ENCODE measurements around the gene DDX56. TPM values are rescaled to one million over a fixed set of nuclear protein-coding genes. Genes with fewer than 3 reads are reported as not detected.
"Not testable (repeated sequence)": the region's sequence is repeated elsewhere in the genome, so short reads cannot be mapped to it uniquely, and the experiment has no call there.

DDX56 gene
- total and polyA plus RNA-seq, 2 donors (not counting 1 experiment from before 2014, with no cell fraction given): 36.0 to 44.4 TPM

- Histone ChIP-seq H2AFZ (ENCODE audit: low read length) (no peak overlapping the region), H3K4me2 (ENCODE audit: extremely low read depth, insufficient read depth, low read length) (no peak overlapping the region)
- DNase-seq (ENCODE audit: low read depth in 2 of 2): no peak
Measured at GRCh38 chr7:44599222-44599621, 25.5 kb upstream of the DDX56 start.

DNA sequence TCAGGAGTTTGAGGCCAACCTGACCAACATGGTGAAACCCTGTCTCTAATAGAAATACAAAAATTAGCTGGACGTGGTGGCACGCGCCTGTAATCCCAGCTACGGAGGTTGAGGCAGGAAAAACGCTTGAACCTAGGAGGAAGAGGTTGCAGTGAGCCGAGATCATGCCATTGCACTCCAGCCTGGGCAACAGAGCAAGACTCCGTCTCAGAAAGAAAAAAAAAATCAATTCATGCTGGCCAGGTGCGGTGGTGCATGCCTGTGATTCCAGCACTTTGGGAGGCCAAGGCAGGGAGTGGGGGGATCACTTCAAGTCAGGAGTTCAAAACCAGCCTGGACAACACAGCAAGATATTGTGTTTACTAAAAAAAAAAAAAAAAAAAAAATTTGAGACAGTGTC, 23.5 kb upstream of the DDX56 start:
- DNase-seq (ENCODE audit: low read depth in 2 of 2); H3K36me3 ChIP-seq (ENCODE audit: control insufficient read depth, insufficient read depth, low read length); H3K4me1 ChIP-seq (ENCODE audit: control insufficient read depth, extremely low read depth, insufficient read depth, low read length); H3K27ac ChIP-seq (ENCODE audit: insufficient read depth, low read length); H3K9me3 ChIP-seq (ENCODE audit: control insufficient read depth, insufficient read depth, low read depth, low read length); H3K4me2 ChIP-seq (ENCODE audit: extremely low read depth, insufficient read depth, low read length); H3K9ac ChIP-seq (ENCODE audit: insufficient read depth, low read length); H3K27me3 ChIP-seq (ENCODE audit: control insufficient read depth, insufficient read depth, low read length); H3K79me2 ChIP-seq (ENCODE audit: control insufficient read depth, insufficient read depth, low read length); H2AFZ ChIP-seq (ENCODE audit: low read length); H4K20me1 ChIP-seq (ENCODE audit: control insufficient read depth, extremely low read depth, insufficient read depth, low read length); H3K4me3 ChIP-seq (replicated peaks in 1 of 4; ENCODE audit: control extremely low read depth in 1 of 4, insufficient read depth in 1 of 4, low read depth in 3 of 4, low read length in 4 of 4): not testable (repeated sequence)

More at GRCh38 chr7:44599222-44599621, 25.5 kb upstream of the DDX56 start:
- TF ChIP-seq EZH2 (IDR thresholded peaks at IDR 0.05; ENCODE audit: low read length, missing control alignments) (no peak), CTCF (conservative IDR thresholded peaks at IDR 0.05 in 1 of 2, IDR thresholded peaks at IDR 0.05 in 1 of 2; ENCODE audit: low read depth in 1 of 2, low read length in 2 of 2) (no peak)
- Histone ChIP-seq H3K79me2 (ENCODE audit: control insufficient read depth, insufficient read depth, low read length) (no peaks in the 10 kb centered on the region), H3K9me3 (ENCODE audit: control insufficient read depth, insufficient read depth, low read depth, low read length) (no peaks in the 10 kb centered on the region), H3K27ac (ENCODE audit: insufficient read depth, low read length) (no peak overlapping the region), H3K4me3 (replicated peaks in 1 of 4; ENCODE audit: control extremely low read depth in 1 of 4, insufficient read depth in 1 of 4, low read depth in 3 of 4, low read length in 4 of 4) (no peak overlapping the region), H3K4me1 (ENCODE audit: control insufficient read depth, extremely low read depth, insufficient read depth, low read length) (no peaks in the 10 kb centered on the region), H4K20me1 (ENCODE audit: control insufficient read depth, extremely low read depth, insufficient read depth, low read length) (no peaks in the 10 kb centered on the region), H3K9ac (ENCODE audit: insufficient read depth, low read length) (no peak overlapping the region), H3K27me3 (ENCODE audit: control insufficient read depth, insufficient read depth, low read length) (peaks cover 2% of the 10 kb centered on the region), H3K36me3 (ENCODE audit: control insufficient read depth, insufficient read depth, low read length) (no peaks in the 10 kb centered on the region)

DNA sequence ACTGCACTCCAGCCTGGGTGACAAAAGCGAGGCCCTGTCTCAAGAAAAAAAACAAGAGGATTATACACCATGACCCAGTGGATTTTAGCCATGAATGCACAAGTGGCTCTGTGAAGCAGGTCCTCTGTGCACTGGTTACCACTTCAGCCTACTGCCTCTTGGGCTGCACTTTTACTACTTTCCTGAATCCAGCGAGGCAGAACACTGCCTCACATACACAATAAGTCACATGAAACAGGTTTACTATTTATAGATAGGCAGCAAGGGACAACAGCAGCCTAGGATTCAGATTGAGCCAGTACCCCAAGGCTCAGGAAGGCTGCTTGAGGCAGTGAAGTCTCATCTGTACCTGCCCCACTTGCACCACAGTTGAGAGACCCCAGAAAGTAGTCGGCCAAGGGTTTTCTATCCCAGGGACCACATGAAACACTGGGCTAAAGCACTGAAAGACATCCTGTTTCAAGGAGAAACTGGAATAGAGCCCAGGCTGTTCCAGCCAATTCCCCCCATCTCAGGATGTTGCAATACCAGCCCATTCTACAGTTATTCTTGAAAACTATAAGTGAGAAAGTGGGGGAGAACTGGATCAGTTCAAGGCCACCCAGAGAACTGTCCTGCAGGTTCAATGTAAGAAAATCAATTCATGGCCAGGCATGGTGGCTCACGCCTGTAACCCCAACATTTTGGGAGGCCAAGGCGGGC, 22.4 kb upstream of the DDX56 start:
- Histone ChIP-seq H3K9me3 (ENCODE audit: control insufficient read depth, insufficient read depth, low read depth, low read length) (no peaks in the 10 kb centered on the region), H3K4me2 (ENCODE audit: extremely low read depth, insufficient read depth, low read length) (peak overlapping the region; percentile 13), H3K36me3 (ENCODE audit: control insufficient read depth, insufficient read depth, low read length) (no peaks in the 10 kb centered on the region), H3K79me2 (ENCODE audit: control insufficient read depth, insufficient read depth, low read length) (no peaks in the 10 kb centered on the region), H2AFZ (ENCODE audit: low read length) (no peak overlapping the region), H3K27ac (ENCODE audit: insufficient read depth, low read length) (no peak overlapping the region), H3K4me1 (ENCODE audit: control insufficient read depth, extremely low read depth, insufficient read depth, low read length) (no peaks in the 10 kb centered on the region), H4K20me1 (ENCODE audit: control insufficient read depth, extremely low read depth, insufficient read depth, low read length) (no peaks in the 10 kb centered on the region), H3K27me3 (ENCODE audit: control insufficient read depth, insufficient read depth, low read length) (no peaks in the 10 kb centered on the region), H3K4me3 (replicated peaks in 1 of 4; ENCODE audit: control extremely low read depth in 1 of 4, insufficient read depth in 1 of 4, low read depth in 3 of 4, low read length in 4 of 4) (no peak overlapping the region), H3K9ac (ENCODE audit: insufficient read depth, low read length) (no peak overlapping the region)
- no peak for TF ChIP-seq EZH2 (IDR thresholded peaks at IDR 0.05; ENCODE audit: low read length, missing control alignments)
- TF ChIP-seq CTCF (conservative IDR thresholded peaks at IDR 0.05 in 1 of 2, IDR thresholded peaks at IDR 0.05 in 1 of 2; ENCODE audit: low read depth in 1 of 2, low read length in 2 of 2): no peak
- peak in 1 of 2 donors; percentile 47 for DNase-seq (ENCODE audit: low read depth in 2 of 2)

Data from fibroblast of lung (primary cell).